ENCODE data around the gene LUZP2. TPM values are rescaled to one million over a fixed set of nuclear protein-coding genes. Genes with fewer than 3 reads are reported as not detected.

LUZP2 gene
- total and polyA plus RNA-seq, 12 donors, result 11.2 to 72.0 (median 20.6) TPM

- no peaks in the 10 kb centered on the region for H3K4me1 ChIP-seq (replicated peaks in 1 of 2)
- no peak overlapping the region for H3K4me3 ChIP-seq
- no peaks in the 10 kb centered on the region for H3K27me3 ChIP-seq
- intact Hi-C loops (cut with DNase I), result no loop called here
- DNase-seq, result peak in 1 of 7 donors; percentile 19
- WGBS, 4 donors, result 89 to 97% (median 94%) methylated on average over 5 to 32 of the region's 32 CpGs
- H3K9me3 ChIP-seq (replicated peaks in 1 of 3), result no peaks in the 10 kb centered on the region
- no peak overlapping the region for H3K27ac ChIP-seq
- no peaks in the 10 kb centered on the region for H3K36me3 ChIP-seq (replicated peaks in 1 of 2)
- TF ChIP-seq CTCF (IDR thresholded peaks at IDR 0.05) (no peak), POLR2A (IDR thresholded peaks at IDR 0.05) (no peak)
These were observed 399.4 kb downstream of the LUZP2 start for GRCh38 chr11:24896118-24896835.

- peak in 1 of 2 donors; percentile 10 for TF ChIP-seq POLR2A (IDR thresholded peaks at IDR 0.05)
- no peak for TF ChIP-seq CTCF (IDR thresholded peaks at IDR 0.05)
- H3K4me1 ChIP-seq (replicated peaks in 1 of 2), result no peaks in the 10 kb centered on the region
- no peaks in the 10 kb centered on the region for H3K36me3 ChIP-seq (replicated peaks in 1 of 2)
- H3K9me3 ChIP-seq (replicated peaks in 1 of 3), result no peaks in the 10 kb centered on the region
- no peaks in the 10 kb centered on the region for H3K27me3 ChIP-seq
- H3K27ac ChIP-seq, result peak overlapping the region in 1 of 5 donors; percentile 71
- DNase-seq, result no peak
- peak overlapping the region in 1 of 4 donors; percentile 40 for H3K4me3 ChIP-seq
- WGBS, 4 donors, result 17 to 30% (median 28%) methylated on average over 3 of the region's 3 CpGs
- intact Hi-C loops (cut with DNase I), result no loop called here
These were observed 403.7 kb downstream of the LUZP2 start for GRCh38 chr11:24900514-24900913.

GRCh38 chr11:24900960-24901549 lies 404.2 kb downstream of the LUZP2 start:
- no peaks in the 10 kb centered on the region for H3K9me3 ChIP-seq (replicated peaks in 1 of 3)
- H3K27ac ChIP-seq, result peak overlapping the region in 1 of 5 donors; percentile 71
- no peaks in the 10 kb centered on the region for H3K27me3 ChIP-seq
- no peaks in the 10 kb centered on the region for H3K4me1 ChIP-seq (replicated peaks in 1 of 2)
- peak overlapping the region in 1 of 4 donors; percentile 40 for H3K4me3 ChIP-seq
- TF ChIP-seq POLR2A (IDR thresholded peaks at IDR 0.05) (no peak), CTCF (IDR thresholded peaks at IDR 0.05) (no peak)
- intact Hi-C loops (cut with DNase I), result no loop called here
- H3K36me3 ChIP-seq (replicated peaks in 1 of 2), result no peaks in the 10 kb centered on the region
- 47 to 55% (median 52%) methylated on average over 1 of the region's 1 CpG for WGBS, 4 donors
- DNase-seq, result no peak

GRCh38 chr11:24903555-24903954 lies 406.7 kb downstream of the LUZP2 start:
- DNase-seq, result no peak
- Histone ChIP-seq H3K4me3 (no peak overlapping the region), H3K36me3 (replicated peaks in 1 of 2) (no peaks in the 10 kb centered on the region), H3K9me3 (replicated peaks in 1 of 3) (no peaks in the 10 kb centered on the region), H3K27ac (no peak overlapping the region), H3K27me3 (no peaks in the 10 kb centered on the region), H3K4me1 (replicated peaks in 1 of 2) (no peaks in the 10 kb centered on the region)
- intact Hi-C loops (cut with DNase I), result no loop called here
- TF ChIP-seq CTCF (IDR thresholded peaks at IDR 0.05) (no peak), POLR2A (IDR thresholded peaks at IDR 0.05) (no peak)
- WGBS, 4 donors, result 81 to 87% (median 82%) methylated on average over 2 of the region's 2 CpGs

Measured in adrenal gland (tissue), 12 donors.